Adrenal gland (tissue), 12 donors: Measurements from ENCODE around the gene ZDHHC18. TPM values are rescaled to one million over a fixed set of nuclear protein-coding genes. Genes with fewer than 3 reads are reported as not detected.

Experiments
- DNase-seq, 7 donors: peaks; one replicate each; pipeline ENCODE4 v3.0.0-alpha.2; 2019 to 2020
- H3K27ac ChIP-seq, 5 donors: fragments of 200-600 bp; sonication (generic) in 4 of 5; 1 replicate in 3 of 5; 2 replicates in 2 of 5; pipeline versions ENCODE4 v1.5.1 to v1.8.0; 2016 to 2020; ENCODE audit warnings: mild to moderate bottlenecking in 1 of 5
- H3K27me3 ChIP-seq: fragments of 200-600 bp; 2 replicates; pipeline ENCODE4 v1.8.0; 2021
- H3K36me3 ChIP-seq, 2 donors: fragments of 200-600 bp; replicated peaks in 1 of 2; 1 replicate in 1 of 2; 2 replicates in 1 of 2; pipeline versions ENCODE4 v1.5.1 to v1.8.0; 2018 to 2022
- H3K4me1 ChIP-seq, 2 donors: fragments of 200-600 bp; replicated peaks in 1 of 2; 1 replicate in 1 of 2; 2 replicates in 1 of 2; pipeline versions ENCODE4 v1.5.1 to v1.8.0; 2018 to 2021
- H3K4me3 ChIP-seq, 4 donors: fragments of 200-600 bp; sonication (generic) in 3 of 4; one replicate each; pipeline ENCODE4 v1.5.1; 2016 to 2018
- H3K9me3 ChIP-seq, 3 donors: fragments of 200-600 bp; sonication (generic) in 1 of 3; replicated peaks in 1 of 3; 1 replicate in 2 of 3; 2 replicates in 1 of 3; pipeline versions ENCODE4 v1.5.1 to v1.8.0; 2016 to 2021
- CTCF ChIP-seq, 6 experiments: fragments of 450-650 bp in 4 of 6; fragments of 200-600 bp in 2 of 6; sonication (generic) in 1 of 6; IDR thresholded peaks; 1 replicate in 5 of 6; 2 replicates in 1 of 6; pipeline versions ENCODE4 v1.5.1 to v1.8.0; 2016 to 2021; ENCODE audit warnings: antibody characterized with exemption in 6 of 6, mild to moderate bottlenecking in 2 of 6, moderate library complexity in 1 of 6
- POLR2A ChIP-seq, 2 donors: fragments of 450-650 bp; IDR thresholded peaks; one replicate each; pipeline ENCODE4 v1.6.1; 2017; ENCODE audit warnings: antibody characterized with exemption in 2 of 2, mild to moderate bottlenecking in 2 of 2, moderate library complexity in 1 of 2
- WGBS, 4 donors: extraction: QIAGEN DNeasy Blood & Tissue Kit in 2 of 4; methylation state at CpG; one replicate each; pipeline versions ENCODE4 v1.1.5 to v1.1.7; 2013 to 2017; 5-methylcytosine and 5-hydroxymethylcytosine counted together
- intact Hi-C, 2 donors: fragments of 100-400 bp; cut with DNase I; formaldehyde crosslinking; loops; one replicate each; pipeline versions ENCODE4 v1.14.1 to v1.15.0; 2022 to 2023
- polyA plus RNA-seq, 3 donors: library from polyadenylated mRNA; stranded (reverse); fragments of 200-250 nt in 2 of 3; fragments of 350-450 nt in 1 of 3; fragmentation: Illumina TruSeq in 1 of 3; extraction: RNeasy Lipid Tissue Mini Kit (QIAGEN cat#74804) in 1 of 3; gene quantifications; one replicate each; pipeline ENCODE4 v1.2.3, GENCODE V29; 2013 to 2014
- total RNA-seq, 9 donors: library from RNA; depleted of rRNA in 4 of 9; stranded (reverse); fragments of >200 nt in 4 of 9; fragments of 120-200 nt in 1 of 9; fragmentation: NEBNext Ultra II Directional in 1 of 9; extraction: Animal tissue kit (Norgen Biotek cat#: 25700) in 1 of 9; gene quantifications; one replicate each; pipeline versions ENCODE4 v1.1.0 to v1.2.4, GENCODE V29; 2013 to 2023
- donor health status: healthy with polysubstance abuse.
- donor health status: Bipolar disorder and iron deficiency.
- donor health status: DM: yes; HTN: yes; CAD: no.
- donor health status: DM: no; HTN: no; CAD: no.
- donor health status: DM: no; HTN: no; CAD: no.
- donor health status: DM: yes; HTN: yes; CAD: no.

The ZDHHC18 gene
- total and polyA plus RNA-seq, 12 donors = 4.9 to 16.5 (median 10.0) TPM

- Histone ChIP-seq H3K9me3 (no peaks in the 10 kb centered on the region), H3K4me1 (peaks cover 41 to 53% of the 10 kb centered on the region in 2 donors), H3K4me3 (no peak overlapping the region), H3K27ac (peak overlapping the region; percentile 5 to 98 (median 19)), H3K27me3 (no peaks in the 10 kb centered on the region), H3K36me3 (peaks cover 0 to 29% of the 10 kb centered on the region in 2 donors)
- intact Hi-C loops = loop anchor here (5.0 kb wide), 1 partner anchor 87 kb away; the partner anchor contains the start of gene ARID1A (in 2 of the 2)
- DNase-seq = peak; percentile 79 to 90 (median 83)
- TF ChIP-seq CTCF (IDR thresholded peaks at IDR 0.05) = no peak
- TF ChIP-seq POLR2A (IDR thresholded peaks at IDR 0.05) = peak in 1 of 2 donors; percentile 53
- WGBS, 4 donors = 46 to 62% (median 53%) methylated on average over 1 to 2 of the region's 2 CpGs
Measured at GRCh38 chr1:26784023-26784871, 42.2 kb upstream of the ZDHHC18 start.

DNA sequence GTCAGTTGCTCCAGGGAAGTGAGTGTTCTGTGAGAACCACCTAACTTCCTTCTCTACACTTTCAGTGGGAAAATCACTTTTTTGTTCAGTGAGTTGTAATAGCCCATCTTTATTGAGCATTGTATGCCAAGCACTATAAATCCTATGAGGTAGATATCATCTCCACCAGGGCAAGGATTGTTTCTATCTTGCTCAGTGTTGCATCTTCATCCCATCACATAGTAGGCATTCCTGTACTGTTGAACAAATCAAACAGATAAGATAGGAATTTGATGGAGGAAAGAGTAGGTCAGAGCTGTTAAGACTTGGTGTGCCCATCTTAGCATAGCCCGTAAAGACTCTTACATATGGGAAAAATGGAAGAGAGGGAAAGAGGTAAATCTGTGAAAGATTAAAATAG lies 41.6 kb upstream of the ZDHHC18 start:
- intact Hi-C loops = loop anchor here (5.0 kb wide), 1 partner anchor 88 kb away; the partner anchor contains the start of gene ARID1A (in 2 of the 2)
- TF ChIP-seq CTCF (IDR thresholded peaks at IDR 0.05) (no peak), POLR2A (IDR thresholded peaks at IDR 0.05) (no peak)
- Histone ChIP-seq H3K4me1 (peaks cover 41 to 59% of the 10 kb centered on the region in 2 donors), H3K4me3 (no peak overlapping the region), H3K27me3 (no peaks in the 10 kb centered on the region), H3K36me3 (peaks cover 0 to 22% of the 10 kb centered on the region in 2 donors), H3K9me3 (no peaks in the 10 kb centered on the region), H3K27ac (peak overlapping the region in 3 of 5 donors; percentile 19 to 98 (median 97))
- DNase-seq = no peak
- WGBS, 4 donors = 91 to 100% (median 93%) methylated on average over 1 of the region's 1 CpG

- no peak overlapping the region for H3K4me3 ChIP-seq
- intact Hi-C loops = no loop called here
- TF ChIP-seq CTCF (IDR thresholded peaks at IDR 0.05) (no peak), POLR2A (IDR thresholded peaks at IDR 0.05) (no peak)
- DNase-seq = no peak
- H3K4me1 ChIP-seq = peaks cover 41 to 61% of the 10 kb centered on the region in 2 donors
- H3K27me3 ChIP-seq = no peaks in the 10 kb centered on the region
- no peaks in the 10 kb centered on the region for H3K9me3 ChIP-seq
- peaks cover 0 to 13% of the 10 kb centered on the region in 2 donors for H3K36me3 ChIP-seq
- peak overlapping the region in 4 of 5 donors; percentile 91 to 99 (median 98) for H3K27ac ChIP-seq
- WGBS, 4 donors = 74 to 81% (median 78%) methylated on average over 5 of the region's 5 CpGs
Measured at GRCh38 chr1:26785611-26786436, 40.7 kb upstream of the ZDHHC18 start.
